ENCODE data around the gene PPIC.

DNA sequence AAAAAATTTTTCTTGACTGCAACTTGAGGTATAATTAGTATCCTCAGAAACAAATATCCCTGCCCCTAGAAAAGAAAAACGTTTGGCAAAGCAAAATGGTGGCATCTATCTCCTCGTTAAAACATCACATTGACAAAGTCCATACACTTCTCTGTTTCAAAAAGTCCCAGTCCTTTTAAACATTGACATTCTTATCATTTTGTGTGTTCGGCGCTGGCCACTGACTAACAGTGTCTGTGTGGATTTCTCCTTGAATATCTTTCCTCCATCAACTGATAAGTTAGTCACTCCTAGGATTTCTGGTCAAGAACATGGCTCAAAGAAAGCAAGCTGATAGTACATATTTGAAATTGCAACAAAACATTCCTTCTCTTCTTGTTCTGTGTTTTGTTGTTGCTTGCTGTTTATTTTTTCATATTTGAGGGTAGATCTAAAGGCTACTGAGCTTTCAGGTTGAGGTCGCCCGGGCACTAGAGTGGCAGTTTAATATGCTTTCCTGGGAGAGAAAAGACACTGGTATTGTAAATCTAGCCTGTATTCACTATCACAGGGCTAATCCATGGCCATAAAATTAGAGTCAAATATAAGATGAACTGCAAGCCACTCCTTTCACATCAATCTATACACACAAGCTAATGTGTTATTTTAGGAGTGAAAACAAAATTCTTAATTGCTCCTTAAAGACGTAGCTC, 8.5 kb upstream of the PPIC start:
- TF ChIP-seq POLR2A (IDR thresholded peaks at IDR 0.05): no peak
- TF ChIP-seq, protein P1, sequence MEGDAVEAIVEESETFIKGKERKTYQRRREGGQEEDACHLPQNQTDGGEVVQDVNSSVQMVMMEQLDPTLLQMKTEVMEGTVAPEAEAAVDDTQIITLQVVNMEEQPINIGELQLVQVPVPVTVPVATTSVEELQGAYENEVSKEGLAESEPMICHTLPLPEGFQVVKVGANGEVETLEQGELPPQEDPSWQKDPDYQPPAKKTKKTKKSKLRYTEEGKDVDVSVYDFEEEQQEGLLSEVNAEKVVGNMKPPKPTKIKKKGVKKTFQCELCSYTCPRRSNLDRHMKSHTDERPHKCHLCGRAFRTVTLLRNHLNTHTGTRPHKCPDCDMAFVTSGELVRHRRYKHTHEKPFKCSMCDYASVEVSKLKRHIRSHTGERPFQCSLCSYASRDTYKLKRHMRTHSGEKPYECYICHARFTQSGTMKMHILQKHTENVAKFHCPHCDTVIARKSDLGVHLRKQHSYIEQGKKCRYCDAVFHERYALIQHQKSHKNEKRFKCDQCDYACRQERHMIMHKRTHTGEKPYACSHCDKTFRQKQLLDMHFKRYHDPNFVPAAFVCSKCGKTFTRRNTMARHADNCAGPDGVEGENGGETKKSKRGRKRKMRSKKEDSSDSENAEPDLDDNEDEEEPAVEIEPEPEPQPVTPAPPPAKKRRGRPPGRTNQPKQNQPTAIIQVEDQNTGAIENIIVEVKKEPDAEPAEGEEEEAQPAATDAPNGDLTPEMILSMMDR (IDR thresholded peaks at IDR 0.05): no peak

Measured in esophagus squamous epithelium (tissue), 4 donors.